ENCODE measurements around the gene PAPOLA.
A peak's percentile ranks its signal among the peaks of the same experiment; 100 is the strongest.
"Not testable (repeated sequence)": the region's sequence is repeated elsewhere in the genome, so short reads cannot be mapped to it uniquely, and the experiment has no call there.

PAPOLA gene

DNA sequence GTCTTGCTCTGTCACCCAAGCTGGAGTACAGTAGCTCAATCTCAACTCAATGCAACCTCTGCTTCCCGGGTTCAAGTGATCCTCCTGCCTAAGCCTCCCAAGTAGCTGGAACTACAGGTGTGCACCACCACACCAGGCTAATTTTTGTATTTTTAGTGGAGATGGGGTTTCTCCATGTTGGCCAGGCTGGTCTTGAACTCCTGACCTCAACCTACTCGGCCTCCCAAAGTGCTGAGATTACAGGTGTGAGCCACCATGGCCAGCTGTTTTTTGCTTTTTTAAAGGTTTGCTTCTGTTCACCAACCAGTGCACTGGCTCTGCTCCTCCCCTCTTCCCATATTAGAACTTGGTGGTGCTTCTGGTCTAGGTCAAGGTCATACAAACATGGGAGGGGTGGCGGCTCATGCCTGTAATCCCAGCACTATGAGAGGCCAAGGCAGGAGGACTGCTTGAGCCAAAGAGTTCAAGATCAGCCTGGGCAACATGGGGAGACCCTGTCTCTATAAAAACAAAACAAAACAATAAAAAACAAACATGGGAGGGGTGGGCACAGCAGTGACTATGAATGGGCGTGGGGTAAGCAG, 20.4 kb upstream of the PAPOLA start:
- no peak for FAIRE-seq
- no peak for DNase-seq (ENCODE audit: insufficient read length)
- TF ChIP-seq POLR2A (IDR thresholded peaks at IDR 0.05; ENCODE audit: low read depth, low read length) (no peak), TAF1 (IDR thresholded peaks at IDR 0.05; ENCODE audit: borderline replicate concordance, low read depth, low read length) (no peak), POLR2AphosphoS5 (IDR thresholded peaks at IDR 0.05; ENCODE audit: low read depth, low read length) (no peak)

- FAIRE-seq, result no peak
These were observed 19.2 kb upstream of the PAPOLA start for GRCh38 chr14:96482986-96483385.

DNA sequence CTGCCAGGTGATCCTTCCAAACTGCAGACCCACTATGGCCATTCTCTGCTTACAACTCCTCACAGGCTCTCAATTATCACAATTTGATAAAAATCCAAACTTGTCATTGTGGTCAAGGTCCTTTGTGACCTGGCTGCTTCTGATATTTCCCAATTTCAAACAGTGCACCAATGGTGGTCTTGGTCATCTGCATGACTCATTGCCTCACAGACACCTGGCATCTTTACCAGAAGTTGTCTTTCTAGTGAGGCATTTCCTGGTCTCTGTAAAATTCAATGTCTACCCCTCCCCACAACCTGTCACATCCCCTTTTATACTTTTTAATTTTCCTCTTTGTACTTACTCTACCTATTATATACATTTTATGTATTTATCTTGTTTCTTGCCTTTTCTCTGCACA, 17.8 kb upstream of the PAPOLA start:
- FAIRE-seq (no peak), DNase-seq (ENCODE audit: insufficient read length) (no peak)
- TF ChIP-seq TAF1 (IDR thresholded peaks at IDR 0.05; ENCODE audit: borderline replicate concordance, low read depth, low read length), result no peak
- no peak for TF ChIP-seq POLR2A (IDR thresholded peaks at IDR 0.05; ENCODE audit: low read depth, low read length)
- no peak for TF ChIP-seq POLR2AphosphoS5 (IDR thresholded peaks at IDR 0.05; ENCODE audit: low read depth, low read length)

More at GRCh38 chr14:96482986-96483385, 19.2 kb upstream of the PAPOLA start:
- DNase-seq (ENCODE audit: insufficient read length), result no peak
- TF ChIP-seq POLR2AphosphoS5 (IDR thresholded peaks at IDR 0.05; ENCODE audit: low read depth, low read length) (no peak), POLR2A (IDR thresholded peaks at IDR 0.05; ENCODE audit: low read depth, low read length) (no peak), TAF1 (IDR thresholded peaks at IDR 0.05; ENCODE audit: borderline replicate concordance, low read depth, low read length) (no peak)

DNA sequence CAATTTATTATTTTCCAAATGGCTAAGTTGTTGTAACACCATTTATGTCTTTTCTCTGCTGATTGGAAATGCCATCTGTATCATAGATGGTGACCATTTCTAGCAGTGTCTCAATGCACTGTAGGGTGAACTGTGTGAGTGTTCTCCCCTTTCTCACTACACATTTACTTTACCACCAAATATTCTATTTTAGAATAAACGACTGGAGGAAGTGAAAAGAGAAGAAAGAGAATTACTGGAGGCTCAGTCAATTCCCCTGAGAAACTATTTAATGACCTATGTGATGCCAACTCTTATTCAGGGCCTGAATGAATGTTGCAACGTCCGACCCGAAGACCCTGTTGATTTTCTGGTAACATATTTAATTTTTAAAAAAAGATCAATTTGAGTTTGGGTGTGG, 15.5 kb upstream of the PAPOLA start:
- peak; percentile 36 for FAIRE-seq
- TF ChIP-seq POLR2A (IDR thresholded peaks at IDR 0.05; ENCODE audit: low read depth, low read length), result no peak
- no peak for TF ChIP-seq POLR2AphosphoS5 (IDR thresholded peaks at IDR 0.05; ENCODE audit: low read depth, low read length)
- TF ChIP-seq TAF1 (IDR thresholded peaks at IDR 0.05; ENCODE audit: borderline replicate concordance, low read depth, low read length), result no peak

DNA sequence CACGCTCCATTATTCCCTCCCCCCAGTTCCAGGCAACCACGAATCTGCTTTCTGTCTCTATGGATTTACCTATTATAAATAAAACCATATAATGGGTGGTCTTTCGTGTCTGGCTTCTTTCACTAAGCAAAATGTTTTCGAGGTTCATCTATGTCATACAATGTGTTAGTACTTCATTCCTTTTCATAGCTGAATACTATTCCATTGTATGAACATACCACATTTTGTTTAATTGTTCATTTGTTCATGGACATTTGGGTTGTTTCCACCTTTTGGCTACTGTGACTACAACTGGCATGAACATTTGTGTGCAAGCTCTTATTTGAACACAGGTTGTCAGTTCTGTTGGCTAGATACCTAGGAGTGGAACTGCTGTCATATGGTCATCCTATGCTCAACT, 12.9 kb upstream of the PAPOLA start:
- TF ChIP-seq POLR2AphosphoS5 (IDR thresholded peaks at IDR 0.05; ENCODE audit: low read depth, low read length) (no peak), TAF1 (IDR thresholded peaks at IDR 0.05; ENCODE audit: borderline replicate concordance, low read depth, low read length) (no peak), POLR2A (IDR thresholded peaks at IDR 0.05; ENCODE audit: low read depth, low read length) (no peak)
- FAIRE-seq (no peak), DNase-seq (ENCODE audit: insufficient read length) (no peak)

More for the DNA sequence above, 15.5 kb upstream of the PAPOLA start:
- no peak for DNase-seq (ENCODE audit: insufficient read length)

- TF ChIP-seq TAF1 (IDR thresholded peaks at IDR 0.05; ENCODE audit: borderline replicate concordance, low read depth, low read length), result no peak
- TF ChIP-seq POLR2A (IDR thresholded peaks at IDR 0.05; ENCODE audit: low read depth, low read length), result no peak
- TF ChIP-seq POLR2AphosphoS5 (IDR thresholded peaks at IDR 0.05; ENCODE audit: low read depth, low read length), result no peak
- no peak for DNase-seq (ENCODE audit: insufficient read length)
- FAIRE-seq, result no peak
These were observed 9.0 kb upstream of the PAPOLA start for GRCh38 chr14:96493178-96493577.

- FAIRE-seq (peak; percentile 30), DNase-seq (ENCODE audit: insufficient read length) (no peak)
- TF ChIP-seq POLR2AphosphoS5 (IDR thresholded peaks at IDR 0.05; ENCODE audit: low read depth, low read length) (no peak), TAF1 (IDR thresholded peaks at IDR 0.05; ENCODE audit: borderline replicate concordance, low read depth, low read length) (no peak), POLR2A (IDR thresholded peaks at IDR 0.05; ENCODE audit: low read depth, low read length) (no peak)
These were observed 7.9 kb upstream of the PAPOLA start for GRCh38 chr14:96494331-96494730.

- DNase-seq (ENCODE audit: insufficient read length) (no peak), FAIRE-seq (peak; percentile 72)
- no peak for TF ChIP-seq POLR2A (IDR thresholded peaks at IDR 0.05; ENCODE audit: low read depth, low read length)
These were observed 5.1 kb upstream of the PAPOLA start for GRCh38 chr14:96497087-96497486.

GRCh38 chr14:96497586-96497985, 4.6 kb upstream of the PAPOLA start:
- FAIRE-seq (no peak), DNase-seq (ENCODE audit: insufficient read length) (no peak)
- TF ChIP-seq POLR2A (IDR thresholded peaks at IDR 0.05; ENCODE audit: low read depth, low read length), result no peak

- TF ChIP-seq POLR2A (IDR thresholded peaks at IDR 0.05; ENCODE audit: low read depth, low read length), result no peak
- no peak for TF ChIP-seq POLR2AphosphoS5 (IDR thresholded peaks at IDR 0.05; ENCODE audit: low read depth, low read length)
- no peak for TF ChIP-seq TAF1 (IDR thresholded peaks at IDR 0.05; ENCODE audit: borderline replicate concordance, low read depth, low read length)
- DNase-seq (ENCODE audit: insufficient read length), result no peak
- no peak for FAIRE-seq
These were observed 904 bp upstream of the PAPOLA start for GRCh38 chr14:96501217-96501739.

DNA sequence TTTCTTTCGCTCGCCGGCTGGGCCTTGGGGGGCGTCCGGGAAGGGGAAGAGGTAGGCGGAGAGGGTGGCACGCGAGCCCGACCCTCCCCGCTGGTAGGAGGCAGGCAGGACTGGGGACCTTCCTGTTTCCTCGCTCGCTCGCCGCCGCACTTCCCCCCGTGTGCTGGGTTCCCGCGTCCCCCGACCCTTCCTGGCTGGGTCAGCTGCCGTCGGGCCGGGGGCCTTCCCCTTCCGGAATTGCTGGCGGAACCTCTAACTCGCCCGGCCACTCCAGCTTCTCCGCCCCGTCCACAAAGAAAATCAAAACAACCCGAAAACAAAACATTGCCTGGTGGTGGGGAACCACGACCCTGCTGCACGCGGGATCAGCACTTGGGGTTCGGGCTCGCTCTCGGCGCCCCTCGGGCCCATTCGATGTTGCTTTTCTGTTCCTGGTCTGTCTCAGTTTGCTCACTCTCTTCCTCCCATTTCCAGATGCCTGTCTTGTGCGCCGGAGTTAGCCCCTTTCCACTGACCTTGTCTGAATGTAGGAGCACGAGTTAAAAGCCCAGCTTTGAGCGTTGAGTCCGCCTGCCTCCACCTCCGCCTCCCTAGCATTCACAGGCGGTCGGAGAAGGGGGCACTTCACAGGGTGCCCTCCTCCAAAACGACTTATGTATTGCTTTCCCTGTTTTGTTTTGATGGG, 581 bp downstream of the PAPOLA start:
- TF ChIP-seq POLR2A (IDR thresholded peaks at IDR 0.05; ENCODE audit: low read depth, low read length) (no peak), POLR2AphosphoS5 (IDR thresholded peaks at IDR 0.05; ENCODE audit: low read depth, low read length) (no peak), TAF1 (IDR thresholded peaks at IDR 0.05; ENCODE audit: borderline replicate concordance, low read depth, low read length) (no peak)
- DNase-seq (ENCODE audit: insufficient read length) (peak; percentile 60), FAIRE-seq (peak; percentile 77)

DNA sequence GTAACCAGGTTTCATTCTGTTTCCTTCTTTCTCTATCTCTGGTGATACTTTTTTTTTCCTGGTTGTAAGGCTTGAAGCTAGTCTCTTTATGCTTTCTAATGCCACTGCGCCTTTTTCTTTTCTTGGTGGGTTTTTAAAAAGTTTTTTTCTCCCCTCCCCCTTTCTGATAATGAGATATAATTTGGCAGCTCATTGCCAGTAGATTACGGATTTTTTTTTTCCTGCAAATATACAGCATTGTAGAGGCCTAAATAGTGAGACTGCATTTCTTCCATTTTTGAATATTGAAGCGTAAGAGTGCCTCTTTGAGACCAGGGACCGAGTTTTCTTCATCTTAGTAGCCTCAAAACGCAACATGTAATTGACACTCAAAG, 1.1 kb downstream of the PAPOLA start:
- no peak for DNase-seq (ENCODE audit: insufficient read length)
- no peak for FAIRE-seq
- no peak for TF ChIP-seq POLR2AphosphoS5 (IDR thresholded peaks at IDR 0.05; ENCODE audit: low read depth, low read length)
- no peak for TF ChIP-seq POLR2A (IDR thresholded peaks at IDR 0.05; ENCODE audit: low read depth, low read length)
- no peak for TF ChIP-seq TAF1 (IDR thresholded peaks at IDR 0.05; ENCODE audit: borderline replicate concordance, low read depth, low read length)

DNA sequence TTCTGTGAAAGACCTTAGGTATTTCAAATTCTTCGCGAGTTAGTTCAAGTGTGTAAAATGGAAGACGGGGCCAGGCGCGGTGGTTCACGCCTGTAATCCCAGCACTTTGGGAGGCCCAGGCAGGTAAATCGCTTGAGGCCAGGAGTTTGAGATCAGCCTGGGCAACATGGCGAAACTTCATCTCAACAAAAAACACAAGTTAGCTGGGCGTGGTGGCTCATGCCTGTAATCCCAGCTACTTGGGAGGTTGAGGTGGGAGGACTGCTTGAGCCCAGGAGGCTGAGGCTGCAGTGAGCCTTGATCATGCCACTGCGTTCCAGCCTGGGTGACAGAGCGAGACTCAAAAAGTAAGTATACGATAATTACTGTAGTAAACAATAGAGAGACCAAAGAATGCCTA, 2.2 kb downstream of the PAPOLA start:
- DNase-seq (ENCODE audit: insufficient read length), result not testable (repeated sequence)

More for the DNA sequence above, 2.2 kb downstream of the PAPOLA start:
- FAIRE-seq, result not testable (repeated sequence)
